Measurements from ENCODE around the gene ASXL1. TPM values are rescaled to one million over a fixed set of nuclear protein-coding genes. Genes with fewer than 3 reads are reported as not detected.

The ASXL1 gene
- total RNA-seq, 3 donors from 2014 or later (not counting 1 experiment from before 2014, with no cell fraction given), result 106 to 125 (median 108) TPM

DNA sequence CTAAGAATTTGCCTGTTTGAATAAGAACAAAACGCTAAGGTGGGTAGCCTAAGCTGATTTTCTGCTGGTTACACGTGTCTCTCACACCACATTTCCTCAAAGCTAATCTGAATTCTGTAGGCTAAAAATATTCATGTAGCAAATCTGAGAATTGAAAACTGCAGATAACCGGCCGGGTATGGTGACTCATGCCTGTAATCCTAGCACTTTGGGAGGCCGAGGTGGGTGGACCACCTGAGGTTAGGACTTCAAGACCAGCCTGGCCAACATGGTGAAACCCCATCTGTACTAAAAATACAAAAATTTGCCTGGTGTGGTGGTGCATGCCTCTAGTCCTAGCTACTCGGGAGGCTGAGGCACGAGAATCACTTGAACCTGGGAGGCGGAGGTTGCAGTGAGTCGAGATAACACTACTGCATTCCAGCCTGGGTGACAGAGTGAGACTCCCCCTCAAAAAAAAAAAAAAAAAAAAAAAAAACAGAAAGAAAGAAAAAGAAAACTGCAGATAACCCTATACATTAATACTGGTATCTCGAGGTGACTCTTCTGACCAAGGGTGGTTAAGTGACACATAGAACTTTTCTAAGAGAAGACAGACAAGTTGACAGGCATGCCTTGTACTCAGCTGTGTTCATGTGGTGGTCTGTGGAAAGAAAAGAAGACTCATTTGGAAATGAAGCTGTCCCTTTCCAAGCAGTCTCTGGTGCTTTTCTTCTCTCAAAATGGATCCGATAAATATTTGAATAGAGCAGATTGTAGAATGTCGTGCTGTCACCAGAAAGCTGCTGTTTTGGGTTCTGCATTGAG, 24.7 kb upstream of the ASXL1 start:
- Histone ChIP-seq H3K9me3 (ENCODE audit: control insufficient read depth, insufficient read depth, low read length) (no peaks in the 10 kb centered on the region), H3K4me3 (ENCODE audit: low read length) (no peak overlapping the region), H3K4me1 (ENCODE audit: control insufficient read depth, insufficient read depth, low read length) (peaks cover 9% of the 10 kb centered on the region), H3K36me3 (ENCODE audit: control insufficient read depth, insufficient read depth, low read length) (peaks cover 28% of the 10 kb centered on the region), H3K27me3 (ENCODE audit: control insufficient read depth, insufficient read depth, low read length) (no peaks in the 10 kb centered on the region), H3K27ac (ENCODE audit: low read length) (peak overlapping the region; percentile 56)
- no peaks in the 10 kb centered on the region for H3K9me3 Mint-ChIP-seq
- no peak overlapping the region for H3K4me3 Mint-ChIP-seq
- peaks cover 12% of the 10 kb centered on the region for H3K36me3 Mint-ChIP-seq
- H3K4me1 Mint-ChIP-seq, result peaks cover 0 to 6% of the 10 kb centered on the region in 2 donors
- no peak for DNase-seq
- peak overlapping the region in 1 of 2 donors; percentile 25 for H3K27ac Mint-ChIP-seq
- H3K27me3 Mint-ChIP-seq (ENCODE audit: low read depth in 2 of 2), result no peaks in the 10 kb centered on the region
- intact Hi-C loops (cut with micrococcal nuclease), result no loop called here
- 65% methylated on average over 11 of the region's 12 CpGs for WGBS (ENCODE audit: insufficient coverage)
- ATAC-seq, result no peak
- TF ChIP-seq, protein P1, sequence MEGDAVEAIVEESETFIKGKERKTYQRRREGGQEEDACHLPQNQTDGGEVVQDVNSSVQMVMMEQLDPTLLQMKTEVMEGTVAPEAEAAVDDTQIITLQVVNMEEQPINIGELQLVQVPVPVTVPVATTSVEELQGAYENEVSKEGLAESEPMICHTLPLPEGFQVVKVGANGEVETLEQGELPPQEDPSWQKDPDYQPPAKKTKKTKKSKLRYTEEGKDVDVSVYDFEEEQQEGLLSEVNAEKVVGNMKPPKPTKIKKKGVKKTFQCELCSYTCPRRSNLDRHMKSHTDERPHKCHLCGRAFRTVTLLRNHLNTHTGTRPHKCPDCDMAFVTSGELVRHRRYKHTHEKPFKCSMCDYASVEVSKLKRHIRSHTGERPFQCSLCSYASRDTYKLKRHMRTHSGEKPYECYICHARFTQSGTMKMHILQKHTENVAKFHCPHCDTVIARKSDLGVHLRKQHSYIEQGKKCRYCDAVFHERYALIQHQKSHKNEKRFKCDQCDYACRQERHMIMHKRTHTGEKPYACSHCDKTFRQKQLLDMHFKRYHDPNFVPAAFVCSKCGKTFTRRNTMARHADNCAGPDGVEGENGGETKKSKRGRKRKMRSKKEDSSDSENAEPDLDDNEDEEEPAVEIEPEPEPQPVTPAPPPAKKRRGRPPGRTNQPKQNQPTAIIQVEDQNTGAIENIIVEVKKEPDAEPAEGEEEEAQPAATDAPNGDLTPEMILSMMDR (IDR thresholded peaks at IDR 0.05), result no peak

DNA sequence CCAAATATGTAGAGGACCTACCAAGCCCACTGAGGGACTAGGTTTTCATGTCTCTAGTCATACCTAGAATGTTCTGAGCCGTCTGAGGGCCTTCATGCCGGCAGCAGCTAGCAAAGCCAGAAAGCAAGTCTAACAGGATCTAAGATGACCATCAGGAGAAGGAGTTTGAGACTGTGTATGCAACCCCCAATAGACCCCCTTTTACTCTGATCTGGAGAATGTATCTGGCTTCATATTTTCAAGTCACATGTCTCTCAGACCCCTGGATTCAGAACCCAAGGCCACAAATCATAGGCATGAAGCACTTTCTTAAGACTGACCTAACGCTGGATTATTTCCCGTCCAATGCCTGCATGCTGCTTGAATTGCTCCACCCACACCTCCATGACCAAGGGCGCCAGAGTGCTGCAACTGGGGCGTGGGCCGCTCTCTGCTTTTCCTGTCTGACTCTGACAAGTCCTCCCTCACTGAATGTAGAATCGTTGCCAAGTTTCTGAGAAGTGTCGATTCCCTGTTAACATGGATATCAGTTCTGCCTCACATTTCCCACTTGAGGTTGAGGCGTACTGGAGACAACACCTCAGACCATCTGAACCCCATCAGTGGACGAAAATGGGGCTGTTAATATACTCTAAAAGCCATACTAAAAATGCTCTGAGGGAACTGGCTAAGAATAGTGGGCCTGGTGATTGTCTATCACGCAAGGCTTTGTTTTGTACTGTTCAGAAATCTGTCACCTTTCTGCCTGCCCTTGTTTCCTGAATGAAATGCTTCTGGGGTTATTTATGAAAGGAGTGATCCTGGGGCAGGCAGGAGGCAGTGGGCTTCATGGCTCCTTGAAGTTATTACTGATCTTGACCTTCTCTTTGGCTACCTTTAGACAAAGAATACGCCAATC, 23.9 kb upstream of the ASXL1 start:
- 52% methylated on average over 10 of the region's 13 CpGs for WGBS (ENCODE audit: insufficient coverage)
- Mint-ChIP-seq H3K36me3 (peaks cover 12% of the 10 kb centered on the region), H3K9me3 (no peaks in the 10 kb centered on the region), H3K4me1 (peaks cover 0 to 6% of the 10 kb centered on the region in 2 donors), H3K4me3 (no peak overlapping the region), H3K27ac (peak overlapping the region; percentile 16 to 25), H3K27me3 (ENCODE audit: low read depth in 2 of 2) (no peaks in the 10 kb centered on the region)
- Histone ChIP-seq H3K27ac (ENCODE audit: low read length) (peak overlapping the region; percentile 56), H3K36me3 (ENCODE audit: control insufficient read depth, insufficient read depth, low read length) (peaks cover 28% of the 10 kb centered on the region), H3K4me3 (ENCODE audit: low read length) (no peak overlapping the region), H3K4me1 (ENCODE audit: control insufficient read depth, insufficient read depth, low read length) (peaks cover 9% of the 10 kb centered on the region), H3K9me3 (ENCODE audit: control insufficient read depth, insufficient read depth, low read length) (no peaks in the 10 kb centered on the region), H3K27me3 (ENCODE audit: control insufficient read depth, insufficient read depth, low read length) (no peaks in the 10 kb centered on the region)
- ATAC-seq, result peak in 1 of 3 donors; percentile 67
- TF ChIP-seq, protein P1 (IDR thresholded peaks at IDR 0.05), result no peak
- intact Hi-C loops (cut with micrococcal nuclease), result no loop called here
- DNase-seq, result peak in 1 of 2 donors; percentile 57

DNA sequence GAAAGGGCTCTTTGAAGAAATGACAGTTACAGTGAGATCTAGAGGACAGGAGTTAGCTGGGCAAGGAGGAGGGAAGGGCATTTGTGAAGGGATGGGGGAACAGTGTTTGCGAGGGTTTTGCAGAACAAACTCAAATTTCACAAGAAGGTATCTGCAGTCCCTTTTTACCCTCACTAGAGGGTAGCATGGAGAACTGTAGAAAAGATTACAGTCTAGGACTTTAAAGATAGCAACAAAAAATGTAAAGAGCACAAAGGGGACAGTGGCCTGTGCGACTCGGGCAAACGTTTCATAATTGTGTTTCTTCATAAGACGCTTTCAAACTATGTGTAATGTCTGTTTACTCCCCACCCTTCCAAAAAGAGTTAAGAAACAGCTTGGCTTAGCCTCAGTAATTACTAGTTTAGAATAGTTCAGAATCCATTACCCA, 21.2 kb upstream of the ASXL1 start:
- ATAC-seq (peak; percentile 53 to 71 (median 70)), DNase-seq (peak in 1 of 2 donors; percentile 55)
- intact Hi-C loops (cut with micrococcal nuclease), result loop anchor here (2.0 kb wide), 1 partner anchor 316 kb away; no protein-coding TSS in a partner anchor
- TF ChIP-seq, protein P1 (IDR thresholded peaks at IDR 0.05), result peak; percentile 46
- peaks cover 9% of the 10 kb centered on the region for H3K36me3 ChIP-seq (ENCODE audit: control insufficient read depth, insufficient read depth, low read length)
- Mint-ChIP-seq H3K27ac (peak overlapping the region in 1 of 2 donors; percentile 33), H3K27me3 (ENCODE audit: low read depth in 2 of 2) (no peaks in the 10 kb centered on the region), H3K4me3 (no peak overlapping the region), H3K4me1 (peaks cover 0 to 12% of the 10 kb centered on the region in 2 donors), H3K36me3 (peaks cover 7% of the 10 kb centered on the region), H3K9me3 (no peaks in the 10 kb centered on the region)
- no peaks in the 10 kb centered on the region for H3K27me3 ChIP-seq (ENCODE audit: control insufficient read depth, insufficient read depth, low read length)
- no peaks in the 10 kb centered on the region for H3K9me3 ChIP-seq (ENCODE audit: control insufficient read depth, insufficient read depth, low read length)
- peaks cover 9% of the 10 kb centered on the region for H3K4me1 ChIP-seq (ENCODE audit: control insufficient read depth, insufficient read depth, low read length)
- no peak overlapping the region for H3K4me3 ChIP-seq (ENCODE audit: low read length)
- no peak overlapping the region for H3K27ac ChIP-seq (ENCODE audit: low read length)
- WGBS (ENCODE audit: insufficient coverage), result 30% methylated on average over 4 of the region's 5 CpGs
